ENCODE measurements around the gene SRSF4. TPM values are rescaled to one million over a fixed set of nuclear protein-coding genes. Genes with fewer than 3 reads are reported as not detected.
A peak's percentile ranks its signal among the peaks of the same experiment; 100 is the strongest.

The SRSF4 gene
- total RNA-seq, 1 experiment from 2014 or later: 69.0 TPM

DNA sequence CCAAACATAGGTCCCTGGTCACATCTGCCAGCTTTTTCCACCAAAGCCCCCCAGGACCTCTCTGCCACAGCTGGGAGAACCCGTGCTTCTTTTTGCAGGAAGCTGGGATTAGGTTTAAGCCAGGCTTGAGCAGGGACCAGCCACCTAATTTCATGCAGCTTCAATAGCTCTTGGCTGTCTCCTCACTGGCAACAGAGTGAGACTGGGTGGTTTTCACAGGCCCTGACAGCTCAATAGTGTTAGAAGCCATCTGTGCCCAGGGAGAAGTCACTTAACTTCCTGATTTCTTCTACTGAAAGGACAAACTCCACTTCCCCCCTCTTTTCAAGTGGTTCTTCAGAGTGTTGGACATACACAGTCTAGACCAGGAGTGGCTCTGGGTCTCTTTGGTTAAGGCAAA is 20.4 kb upstream of the SRSF4 start (continued):
- TF ChIP-seq, protein P1, sequence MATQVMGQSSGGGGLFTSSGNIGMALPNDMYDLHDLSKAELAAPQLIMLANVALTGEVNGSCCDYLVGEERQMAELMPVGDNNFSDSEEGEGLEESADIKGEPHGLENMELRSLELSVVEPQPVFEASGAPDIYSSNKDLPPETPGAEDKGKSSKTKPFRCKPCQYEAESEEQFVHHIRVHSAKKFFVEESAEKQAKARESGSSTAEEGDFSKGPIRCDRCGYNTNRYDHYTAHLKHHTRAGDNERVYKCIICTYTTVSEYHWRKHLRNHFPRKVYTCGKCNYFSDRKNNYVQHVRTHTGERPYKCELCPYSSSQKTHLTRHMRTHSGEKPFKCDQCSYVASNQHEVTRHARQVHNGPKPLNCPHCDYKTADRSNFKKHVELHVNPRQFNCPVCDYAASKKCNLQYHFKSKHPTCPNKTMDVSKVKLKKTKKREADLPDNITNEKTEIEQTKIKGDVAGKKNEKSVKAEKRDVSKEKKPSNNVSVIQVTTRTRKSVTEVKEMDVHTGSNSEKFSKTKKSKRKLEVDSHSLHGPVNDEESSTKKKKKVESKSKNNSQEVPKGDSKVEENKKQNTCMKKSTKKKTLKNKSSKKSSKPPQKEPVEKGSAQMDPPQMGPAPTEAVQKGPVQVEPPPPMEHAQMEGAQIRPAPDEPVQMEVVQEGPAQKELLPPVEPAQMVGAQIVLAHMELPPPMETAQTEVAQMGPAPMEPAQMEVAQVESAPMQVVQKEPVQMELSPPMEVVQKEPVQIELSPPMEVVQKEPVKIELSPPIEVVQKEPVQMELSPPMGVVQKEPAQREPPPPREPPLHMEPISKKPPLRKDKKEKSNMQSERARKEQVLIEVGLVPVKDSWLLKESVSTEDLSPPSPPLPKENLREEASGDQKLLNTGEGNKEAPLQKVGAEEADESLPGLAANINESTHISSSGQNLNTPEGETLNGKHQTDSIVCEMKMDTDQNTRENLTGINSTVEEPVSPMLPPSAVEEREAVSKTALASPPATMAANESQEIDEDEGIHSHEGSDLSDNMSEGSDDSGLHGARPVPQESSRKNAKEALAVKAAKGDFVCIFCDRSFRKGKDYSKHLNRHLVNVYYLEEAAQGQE (IDR thresholded peaks at IDR 0.05; ENCODE audit: low read depth): no peak
- TF ChIP-seq CEBPB (IDR thresholded peaks at IDR 0.05; ENCODE audit: low read depth) (no peak), ZFX (IDR thresholded peaks at IDR 0.05) (no peak)

DNA sequence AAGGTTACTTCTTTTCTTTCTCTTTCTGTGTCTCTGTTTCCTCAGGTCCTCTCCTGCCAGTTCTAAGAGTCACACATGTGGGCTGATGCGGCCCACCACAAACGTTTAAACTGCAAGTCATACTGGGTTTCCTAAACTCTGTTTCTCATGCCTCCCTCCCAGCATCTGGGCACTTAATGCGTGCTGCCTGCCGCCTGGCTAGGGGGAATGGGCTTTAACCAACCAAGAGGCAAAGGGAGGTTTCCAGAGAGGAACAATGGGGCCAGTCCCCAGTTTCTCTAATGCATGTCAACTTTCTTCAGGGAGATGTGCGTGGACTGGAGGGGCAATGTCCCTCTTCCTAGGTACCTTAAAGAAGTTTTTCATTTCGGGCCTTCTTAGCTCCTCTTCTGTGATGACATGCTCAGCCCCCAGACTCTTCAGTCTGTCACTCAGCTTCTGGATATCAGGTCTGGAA is 19.9 kb upstream of the SRSF4 start:
- Histone ChIP-seq H4K20me1 (ENCODE audit: insufficient read depth) (no peaks in the 10 kb centered on the region), H3K4me2 (ENCODE audit: low read length) (no peak overlapping the region), H3K9me2 (ENCODE audit: insufficient read depth) (no peaks in the 10 kb centered on the region), H3K27me3 (ENCODE audit: insufficient read depth, low read length) (no peaks in the 10 kb centered on the region), H2AFZ (ENCODE audit: low read depth, low read length, poor library complexity, severe bottlenecking) (no peak overlapping the region), H3K9me3 (ENCODE audit: control insufficient read depth in 1 of 2, insufficient read depth in 1 of 2, low read depth in 1 of 2, low read length in 2 of 2) (no peaks in the 10 kb centered on the region), H3K79me2 (ENCODE audit: insufficient read depth, low read length) (no peaks in the 10 kb centered on the region), H3K4me1 (ENCODE audit: control insufficient read depth in 1 of 2, insufficient read depth in 2 of 2, low read length in 2 of 2) (peaks cover 7 to 14% of the 10 kb centered on the region in 2 experiments), H3K36me3 (ENCODE audit: control insufficient read depth in 1 of 2, insufficient read depth in 2 of 2, low read length in 2 of 2) (peaks cover 15 to 44% of the 10 kb centered on the region in 2 experiments; a peak in 3 of 4 replicates), H3K27ac (ENCODE audit: low read depth, low read length) (0 out of 2 replicates have a peak overlapping the region, but pooled peaks have one; percentile 23), H3K4me3 (replicated peaks in 1 of 2; ENCODE audit: low read depth in 1 of 2, low read length in 2 of 2) (no peak overlapping the region), H3K9ac (ENCODE audit: low read length) (no peak overlapping the region)
- RAD21 ChIA-PET (ENCODE audit: low non-redundant PET in 1 of 2, low total read pairs in 2 of 2, uncharacterized antibody in 2 of 2, unreplicated experiment in 2 of 2): no interaction called here
- CTCF ChIA-PET: interaction anchor here (1.3 to 4.9 kb wide), 5 partner anchors 7 to 318 kb away, joined by 3 to 59 read pairs (median 8); partner anchors contain the start of gene SRSF4
- POLR2A ChIA-PET: no interaction called here
- TF ChIP-seq JUND (IDR thresholded peaks at IDR 0.05): no peak
- TF ChIP-seq ZNF274 (IDR thresholded peaks at IDR 0.05; ENCODE audit: low read depth, low read length): no peak
- no peak for TF ChIP-seq POLR2A (IDR thresholded peaks at IDR 0.05; ENCODE audit: borderline replicate concordance, extremely low read depth, insufficient read depth, insufficient read length)
- no peak for TF ChIP-seq RAD21 (IDR thresholded peaks at IDR 0.05; ENCODE audit: low read depth)
- TF ChIP-seq MAX (IDR thresholded peaks at IDR 0.05): no peak
- TF ChIP-seq TCF7L2 (IDR thresholded peaks at IDR 0.05; ENCODE audit: borderline replicate concordance, extremely low read depth, insufficient read depth, insufficient read length): no peak
- no peak for TF ChIP-seq ELF1 (IDR thresholded peaks at IDR 0.05; ENCODE audit: borderline replicate concordance, low read depth)
- intact Hi-C loops (cut with micrococcal nuclease): loop anchor here (5.0 kb wide), 1 partner anchor 414 kb away; no protein-coding TSS in a partner anchor
- no peak for ATAC-seq
- DNase-seq (ENCODE audit: low read depth, low spot score): no peak
- no TSS peak for BruUV-seq (replicated peaks)

All from HCT116 (cell line).